GM10248 (cell line): ENCODE measurements around the gene KSR2.

Experiments used
- CTCF ChIA-PET: fragments of 300-600 bp; sonication (Branson Sonifier 250); formaldehyde crosslinking; extraction: SDS; loops from one replicate; lab custom pipeline; 2021; ENCODE audit warnings: antibody characterized with exemption; lab: Yijun Ruan, JAX
- POLR2A ChIA-PET: fragments of 350-650 bp; sonication (Branson Sonifier 250); formaldehyde crosslinking; extraction: SDS; loops from one replicate; lab custom pipeline; 2020; ENCODE audit warnings: antibody characterized with exemption; lab: Yijun Ruan, JAX
- DNase-seq: peaks from one replicate; pipeline ENCODE4 v3.0.0; 2012; ENCODE audit errors: extremely low spot score
- TF ChIP-seq, protein P1 (sequence below): IDR thresholded peaks from 2 replicates; pipeline ENCODE4 v1.5.1; 2012; ENCODE audit warnings: mild to moderate bottlenecking, low read depth; ENCODE audit errors: extremely low read depth, missing control alignments, control extremely low read depth

The KSR2 gene

GRCh38 chr12:117590999-117591398, 377.8 kb downstream of the KSR2 start:
- TF ChIP-seq, protein P1, sequence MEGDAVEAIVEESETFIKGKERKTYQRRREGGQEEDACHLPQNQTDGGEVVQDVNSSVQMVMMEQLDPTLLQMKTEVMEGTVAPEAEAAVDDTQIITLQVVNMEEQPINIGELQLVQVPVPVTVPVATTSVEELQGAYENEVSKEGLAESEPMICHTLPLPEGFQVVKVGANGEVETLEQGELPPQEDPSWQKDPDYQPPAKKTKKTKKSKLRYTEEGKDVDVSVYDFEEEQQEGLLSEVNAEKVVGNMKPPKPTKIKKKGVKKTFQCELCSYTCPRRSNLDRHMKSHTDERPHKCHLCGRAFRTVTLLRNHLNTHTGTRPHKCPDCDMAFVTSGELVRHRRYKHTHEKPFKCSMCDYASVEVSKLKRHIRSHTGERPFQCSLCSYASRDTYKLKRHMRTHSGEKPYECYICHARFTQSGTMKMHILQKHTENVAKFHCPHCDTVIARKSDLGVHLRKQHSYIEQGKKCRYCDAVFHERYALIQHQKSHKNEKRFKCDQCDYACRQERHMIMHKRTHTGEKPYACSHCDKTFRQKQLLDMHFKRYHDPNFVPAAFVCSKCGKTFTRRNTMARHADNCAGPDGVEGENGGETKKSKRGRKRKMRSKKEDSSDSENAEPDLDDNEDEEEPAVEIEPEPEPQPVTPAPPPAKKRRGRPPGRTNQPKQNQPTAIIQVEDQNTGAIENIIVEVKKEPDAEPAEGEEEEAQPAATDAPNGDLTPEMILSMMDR = no peak
- ChIA-PET CTCF (interaction anchor here (6.5 kb wide), 1 partner anchor 223 kb away, joined by 82 read pairs; no protein-coding TSS in a partner anchor), POLR2A (no interaction called here)
- DNase-seq = no peak

- CTCF ChIA-PET = interaction anchor here (1.3 to 6.5 kb wide), 3 partner anchors 12 to 223 kb away, joined by 3 to 82 read pairs (median 14); no protein-coding TSS in a partner anchor
These were observed 378.4 kb downstream of the KSR2 start for GRCh38 chr12:117590386-117590785.

DNA sequence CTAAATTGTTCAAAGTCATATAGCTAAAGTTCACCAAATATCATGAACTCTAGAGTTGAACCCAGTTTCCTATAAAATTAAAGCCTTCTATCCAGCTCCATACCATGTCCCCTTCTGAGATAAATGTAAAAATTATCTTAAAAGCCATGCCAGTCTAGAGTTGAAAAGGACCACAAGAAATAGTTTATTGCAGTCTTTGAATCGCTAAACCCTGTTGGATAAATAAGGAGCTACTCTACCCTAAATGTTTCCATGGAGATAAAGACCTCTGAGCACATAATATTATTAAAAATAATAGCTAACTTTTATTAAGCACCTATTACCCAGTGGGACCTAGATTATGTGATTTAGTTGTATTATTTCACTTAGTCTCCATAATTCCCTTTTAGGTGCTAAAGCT, 379.8 kb downstream of the KSR2 start:
- POLR2A ChIA-PET = no interaction called here

More at GRCh38 chr12:117590386-117590785, 378.4 kb downstream of the KSR2 start:
- POLR2A ChIA-PET = no interaction called here
- DNase-seq = no peak
- TF ChIP-seq, protein P1 = no peak

DNA sequence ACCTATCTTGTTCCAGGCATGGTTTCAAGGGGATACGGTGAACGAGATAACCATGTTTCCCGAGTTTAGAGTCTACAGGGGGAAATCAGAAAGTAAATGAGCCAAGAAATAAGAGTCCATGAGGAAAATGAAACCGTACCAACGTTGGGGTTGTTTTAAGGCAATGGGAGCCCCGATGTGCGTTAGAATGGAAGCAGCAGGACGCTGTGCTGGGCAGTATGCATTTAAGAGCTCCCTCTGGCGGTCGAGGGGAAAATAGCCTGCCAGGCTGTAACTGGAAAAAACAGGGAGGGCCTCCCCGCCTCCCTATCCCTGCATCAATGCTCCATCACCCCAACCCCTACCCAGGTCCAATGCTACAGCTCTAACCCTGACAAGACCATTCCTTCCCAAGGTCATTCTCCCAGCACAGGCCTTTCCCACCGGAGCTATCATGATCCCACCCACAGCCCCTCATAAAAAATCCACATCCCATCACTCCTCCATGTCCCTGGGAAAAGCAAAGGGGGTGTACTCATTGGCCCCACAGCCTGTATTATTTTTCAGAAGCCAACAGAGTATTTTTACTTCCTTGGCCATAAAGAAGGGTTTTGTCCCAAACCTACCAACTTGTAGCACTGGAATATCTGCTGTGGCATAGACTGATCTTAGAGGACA, 381.0 kb downstream of the KSR2 start:
- ChIA-PET POLR2A (no interaction called here), CTCF (interaction anchor here (0.6 to 6.5 kb wide), 32 partner anchors 8 to 386 kb away, joined by 3 to 82 read pairs (median 4); no protein-coding TSS in a partner anchor)
- DNase-seq = peak; percentile 68
- TF ChIP-seq, protein P1 = peak; percentile 83

More for the DNA sequence above, 379.8 kb downstream of the KSR2 start:
- no peak for DNase-seq
- CTCF ChIA-PET = interaction anchor here (0.9 to 6.5 kb wide), 18 partner anchors 10 to 1920 kb away, joined by 3 to 82 read pairs (median 7); no protein-coding TSS in a partner anchor
- TF ChIP-seq, protein P1 = no peak

GRCh38 chr12:117583677-117584225, 385.0 kb downstream of the KSR2 start:
- CTCF ChIA-PET = interaction anchor here (1.3 kb wide), 1 partner anchor 217 kb away, joined by 4 read pairs; no protein-coding TSS in a partner anchor
- POLR2A ChIA-PET = no interaction called here
- TF ChIP-seq, protein P1 = no peak
- DNase-seq = no peak

DNA sequence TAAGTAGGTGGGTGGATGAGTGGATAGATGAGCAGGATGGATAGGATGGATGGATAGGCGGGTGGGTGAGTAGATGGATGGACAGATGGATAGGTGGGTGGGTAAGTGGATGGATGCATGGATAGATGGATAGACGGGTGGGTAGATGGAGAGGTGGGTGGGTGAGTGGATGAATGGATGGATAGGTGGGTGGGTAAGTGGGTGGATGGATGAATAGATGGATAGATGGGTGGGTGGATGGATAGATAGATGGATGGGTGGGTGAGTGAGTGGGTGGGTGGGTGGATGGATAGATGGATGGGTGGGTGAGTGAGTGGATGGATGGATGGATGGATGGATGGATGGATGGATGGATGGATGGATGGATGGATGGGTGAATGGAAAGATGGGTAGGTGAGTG, 385.7 kb downstream of the KSR2 start:
- DNase-seq = no peak
- ChIA-PET POLR2A (no interaction called here), CTCF (interaction anchor here (1.3 kb wide), 1 partner anchor 216 kb away, joined by 4 read pairs; no protein-coding TSS in a partner anchor)
- TF ChIP-seq, protein P1 = no peak
